PFSK-1 (cell line): Measurements from ENCODE around the gene TOX3.

Experiments
- POLR2AphosphoS5 ChIP-seq: IDR thresholded peaks from 2 replicates; pipeline ENCODE4 v1.6.1; 2012; ENCODE audit warnings: low read depth, mild to moderate bottlenecking, control low read depth, low read length, moderate library complexity
- SIN3A ChIP-seq: IDR thresholded peaks from 2 replicates; pipeline ENCODE4 v1.6.1; 2012; ENCODE audit warnings: mild to moderate bottlenecking, low read length, moderate library complexity, borderline replicate concordance; ENCODE audit not compliant: insufficient read depth
- TAF1 ChIP-seq: IDR thresholded peaks from 2 replicates; pipeline ENCODE4 v1.6.1; 2012; ENCODE audit warnings: low read length, control low read depth, borderline replicate concordance; ENCODE audit not compliant: insufficient read depth
- TF ChIP-seq, protein P1 (sequence below), 2 experiments: IDR thresholded peaks; 2 replicates each; pipeline versions ENCODE4 v1.6.1 to v1.8.0; 2011 to 2012; ENCODE audit warnings: low read depth in 2 of 2, low read length in 2 of 2, control low read depth in 1 of 2, inconsistent platforms in 1 of 2, mild to moderate bottlenecking in 1 of 2, moderate library complexity in 1 of 2; ENCODE audit not compliant: insufficient read depth in 1 of 2

DNA sequence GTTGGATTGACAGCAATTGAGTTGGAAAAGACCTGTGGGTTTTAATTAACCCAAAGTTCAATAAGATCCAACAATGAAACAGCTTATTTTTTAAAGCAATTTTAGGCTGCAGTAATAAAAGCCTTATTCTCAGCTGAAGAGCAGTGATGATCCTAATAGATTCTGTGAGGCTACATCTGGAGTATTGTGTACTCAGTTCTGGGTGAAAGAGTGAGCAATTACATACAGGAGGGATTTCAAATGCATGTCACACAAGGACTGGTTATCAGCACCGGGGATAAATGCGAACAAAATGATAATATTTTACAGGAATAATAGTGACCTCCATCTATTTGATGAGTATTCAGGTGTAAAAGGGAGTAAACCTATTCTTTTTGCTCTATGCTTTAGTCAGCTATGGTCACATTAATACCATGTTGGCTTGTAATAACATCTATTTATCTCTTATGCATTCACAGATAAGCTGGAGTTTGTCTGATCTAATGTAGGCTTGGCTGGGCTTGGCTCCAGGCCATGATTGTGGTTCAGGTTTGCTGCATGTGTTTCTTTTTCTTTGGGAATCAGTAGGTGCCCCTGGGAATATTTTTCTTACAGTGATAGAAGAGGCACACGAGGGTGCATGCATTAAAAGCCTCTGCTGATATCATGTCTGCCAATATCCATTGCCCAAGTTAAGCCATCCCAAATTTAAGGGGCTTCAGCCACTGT, 22.2 kb upstream of the TOX3 start:
- TF ChIP-seq SIN3A (no peak), TAF1 (no peak), POLR2AphosphoS5 (no peak)
- TF ChIP-seq, protein P1, sequence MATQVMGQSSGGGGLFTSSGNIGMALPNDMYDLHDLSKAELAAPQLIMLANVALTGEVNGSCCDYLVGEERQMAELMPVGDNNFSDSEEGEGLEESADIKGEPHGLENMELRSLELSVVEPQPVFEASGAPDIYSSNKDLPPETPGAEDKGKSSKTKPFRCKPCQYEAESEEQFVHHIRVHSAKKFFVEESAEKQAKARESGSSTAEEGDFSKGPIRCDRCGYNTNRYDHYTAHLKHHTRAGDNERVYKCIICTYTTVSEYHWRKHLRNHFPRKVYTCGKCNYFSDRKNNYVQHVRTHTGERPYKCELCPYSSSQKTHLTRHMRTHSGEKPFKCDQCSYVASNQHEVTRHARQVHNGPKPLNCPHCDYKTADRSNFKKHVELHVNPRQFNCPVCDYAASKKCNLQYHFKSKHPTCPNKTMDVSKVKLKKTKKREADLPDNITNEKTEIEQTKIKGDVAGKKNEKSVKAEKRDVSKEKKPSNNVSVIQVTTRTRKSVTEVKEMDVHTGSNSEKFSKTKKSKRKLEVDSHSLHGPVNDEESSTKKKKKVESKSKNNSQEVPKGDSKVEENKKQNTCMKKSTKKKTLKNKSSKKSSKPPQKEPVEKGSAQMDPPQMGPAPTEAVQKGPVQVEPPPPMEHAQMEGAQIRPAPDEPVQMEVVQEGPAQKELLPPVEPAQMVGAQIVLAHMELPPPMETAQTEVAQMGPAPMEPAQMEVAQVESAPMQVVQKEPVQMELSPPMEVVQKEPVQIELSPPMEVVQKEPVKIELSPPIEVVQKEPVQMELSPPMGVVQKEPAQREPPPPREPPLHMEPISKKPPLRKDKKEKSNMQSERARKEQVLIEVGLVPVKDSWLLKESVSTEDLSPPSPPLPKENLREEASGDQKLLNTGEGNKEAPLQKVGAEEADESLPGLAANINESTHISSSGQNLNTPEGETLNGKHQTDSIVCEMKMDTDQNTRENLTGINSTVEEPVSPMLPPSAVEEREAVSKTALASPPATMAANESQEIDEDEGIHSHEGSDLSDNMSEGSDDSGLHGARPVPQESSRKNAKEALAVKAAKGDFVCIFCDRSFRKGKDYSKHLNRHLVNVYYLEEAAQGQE (IDR thresholded peaks at IDR 0.05; ENCODE audit: insufficient read depth in 1 of 2, low read depth in 2 of 2, low read length in 2 of 2): no peak
